Neural crest cell (in vitro differentiated cells): ENCODE data around the gene COX6B1. TPM values are rescaled to one million over a fixed set of nuclear protein-coding genes. Genes with fewer than 3 reads are reported as not detected.

Experiments used
- DNase-seq: peaks from one replicate; pipeline ENCODE4 v3.0.0; 2021; ENCODE audit warnings: low read depth, mixed read lengths, low spot score
- H3K27ac Mint-ChIP-seq: one replicate; pipeline ENCODE4 v1.8.0; 2021; ENCODE audit warnings: mild to moderate bottlenecking, mixed read lengths; ENCODE audit not compliant: unreplicated experiment
- H3K27me3 Mint-ChIP-seq: 2 replicates; pipeline ENCODE4 v1.8.0; 2021; ENCODE audit warnings: low read depth, mild to moderate bottlenecking, mixed read lengths
- H3K36me3 Mint-ChIP-seq: 2 replicates; pipeline ENCODE4 v1.8.0; 2021; ENCODE audit warnings: low read depth, mild to moderate bottlenecking, mixed read lengths
- H3K4me1 Mint-ChIP-seq: 2 replicates; pipeline ENCODE4 v1.8.0; 2021; ENCODE audit warnings: mixed read lengths
- H3K4me3 Mint-ChIP-seq: one replicate; pipeline ENCODE4 v1.8.0; 2021; ENCODE audit warnings: mild to moderate bottlenecking, mixed read lengths
- H3K9me3 Mint-ChIP-seq: 2 replicates; pipeline ENCODE4 v1.8.0; 2021; ENCODE audit warnings: mixed read lengths
- total RNA-seq: library from RNA; stranded (reverse); gene quantifications from 2 replicates; pipeline ENCODE4 v1.2.1, GENCODE V29; 2021
- TF ChIP-seq, protein P1 (sequence below): fragments of 200-600 bp; sonication (generic); conservative IDR thresholded peaks from 2 replicates; pipeline ENCODE4 v1.5.0; 2021; ENCODE audit warnings: antibody characterized with exemption, mild to moderate bottlenecking

Gene COX6B1
- total RNA-seq, 1 donor from 2014 or later, result 339 TPM

- Mint-ChIP-seq H3K27me3 (peaks cover 2% of the 10 kb centered on the region), H3K9me3 (no peaks in the 10 kb centered on the region), H3K4me1 (peaks cover 12% of the 10 kb centered on the region), H3K27ac (no peak overlapping the region), H3K4me3 (no peak overlapping the region), H3K36me3 (peaks cover 4% of the 10 kb centered on the region)
- DNase-seq, result no peak
- TF ChIP-seq, protein P1, sequence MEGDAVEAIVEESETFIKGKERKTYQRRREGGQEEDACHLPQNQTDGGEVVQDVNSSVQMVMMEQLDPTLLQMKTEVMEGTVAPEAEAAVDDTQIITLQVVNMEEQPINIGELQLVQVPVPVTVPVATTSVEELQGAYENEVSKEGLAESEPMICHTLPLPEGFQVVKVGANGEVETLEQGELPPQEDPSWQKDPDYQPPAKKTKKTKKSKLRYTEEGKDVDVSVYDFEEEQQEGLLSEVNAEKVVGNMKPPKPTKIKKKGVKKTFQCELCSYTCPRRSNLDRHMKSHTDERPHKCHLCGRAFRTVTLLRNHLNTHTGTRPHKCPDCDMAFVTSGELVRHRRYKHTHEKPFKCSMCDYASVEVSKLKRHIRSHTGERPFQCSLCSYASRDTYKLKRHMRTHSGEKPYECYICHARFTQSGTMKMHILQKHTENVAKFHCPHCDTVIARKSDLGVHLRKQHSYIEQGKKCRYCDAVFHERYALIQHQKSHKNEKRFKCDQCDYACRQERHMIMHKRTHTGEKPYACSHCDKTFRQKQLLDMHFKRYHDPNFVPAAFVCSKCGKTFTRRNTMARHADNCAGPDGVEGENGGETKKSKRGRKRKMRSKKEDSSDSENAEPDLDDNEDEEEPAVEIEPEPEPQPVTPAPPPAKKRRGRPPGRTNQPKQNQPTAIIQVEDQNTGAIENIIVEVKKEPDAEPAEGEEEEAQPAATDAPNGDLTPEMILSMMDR, result no peak
Measured at GRCh38 chr19:35636651-35637050, 11.5 kb upstream of the COX6B1 start.

- TF ChIP-seq, protein P1, result no peak
- no peak for DNase-seq
- Mint-ChIP-seq H3K4me1 (peaks cover 12% of the 10 kb centered on the region), H3K27ac (no peak overlapping the region), H3K4me3 (no peak overlapping the region), H3K27me3 (peaks cover 2% of the 10 kb centered on the region), H3K9me3 (no peaks in the 10 kb centered on the region), H3K36me3 (peaks cover 4% of the 10 kb centered on the region)
Measured at GRCh38 chr19:35637165-35637564, 11.0 kb upstream of the COX6B1 start.

- peaks cover 15% of the 10 kb centered on the region for H3K4me1 Mint-ChIP-seq
- H3K4me3 Mint-ChIP-seq, result peak overlapping the region; percentile 31
- H3K27me3 Mint-ChIP-seq, result peaks cover 2% of the 10 kb centered on the region
- no peaks in the 10 kb centered on the region for H3K9me3 Mint-ChIP-seq
- DNase-seq, result no peak
- peak overlapping the region; percentile 43 for H3K27ac Mint-ChIP-seq
- TF ChIP-seq, protein P1, result no peak
- peaks cover 4% of the 10 kb centered on the region for H3K36me3 Mint-ChIP-seq
Measured at GRCh38 chr19:35639321-35639639, 8.8 kb upstream of the COX6B1 start.

- TF ChIP-seq, protein P1, result no peak
- no peak for DNase-seq
- H3K27ac Mint-ChIP-seq, result no peak overlapping the region
- peaks cover 4% of the 10 kb centered on the region for H3K36me3 Mint-ChIP-seq
- H3K9me3 Mint-ChIP-seq, result no peaks in the 10 kb centered on the region
- peaks cover 21% of the 10 kb centered on the region for H3K4me1 Mint-ChIP-seq
- peak overlapping the region; percentile 31 for H3K4me3 Mint-ChIP-seq
- H3K27me3 Mint-ChIP-seq, result peaks cover 2% of the 10 kb centered on the region
Measured at GRCh38 chr19:35639863-35640262, 8.3 kb upstream of the COX6B1 start.

DNA sequence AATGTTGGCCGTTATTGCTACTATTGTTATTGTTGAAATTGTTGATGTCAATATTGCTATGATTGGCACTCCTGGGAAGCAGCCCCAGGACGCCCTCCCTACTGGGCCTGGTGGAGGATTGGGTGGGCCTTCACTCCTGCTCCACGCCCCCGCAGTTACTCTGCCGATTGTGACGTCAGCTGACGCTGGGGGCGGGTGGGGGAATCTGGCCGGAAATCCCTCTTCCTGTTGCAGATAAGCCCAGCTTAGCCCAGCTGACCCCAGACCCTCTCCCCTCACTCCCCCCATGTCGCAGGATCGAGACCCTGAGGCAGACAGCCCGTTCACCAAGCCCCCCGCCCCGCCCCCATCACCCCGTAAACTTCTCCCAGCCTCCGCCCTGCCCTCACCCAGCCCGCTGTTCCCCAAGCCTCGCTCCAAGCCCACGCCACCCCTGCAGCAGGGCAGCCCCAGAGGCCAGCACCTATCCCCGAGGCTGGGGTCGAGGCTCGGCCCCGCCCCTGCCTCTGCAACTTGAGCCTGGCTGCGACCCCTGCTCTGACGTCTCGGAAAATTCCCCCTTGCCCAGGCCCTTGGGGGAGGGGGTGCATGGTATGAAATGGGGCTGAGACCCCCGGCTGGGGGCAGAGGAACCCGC is 6.5 kb upstream of the COX6B1 start, which contains the start of gene ETV2:
Gene ETV2, plus strand, starts transcription at position 231 of the 637 bp plus-strand sequence. CDS start 716 bp downstream, outside the sequence.
- Mint-ChIP-seq H3K9me3 (no peaks in the 10 kb centered on the region), H3K27ac (no peak within 1 kb of the TSS), H3K36me3 (peaks cover 4% of the 10 kb centered on the region), H3K4me1 (peaks cover 28% of the 10 kb centered on the region), H3K27me3 (peaks cover 2% of the 10 kb centered on the region), H3K4me3 (peak within 1 kb of the TSS; percentile 75)
- TF ChIP-seq, protein P1, result no peak
- peak; percentile 18 for DNase-seq
